HG03457 (cell line): ENCODE data around the gene SH3PXD2B.
"Not testable (repeated sequence)": the region's sequence is repeated elsewhere in the genome, so short reads cannot be mapped to it uniquely, and the experiment has no call there.

Experiments
- ATAC-seq: cut with Tn5 transposase; IDR thresholded peaks from one replicate; pipeline ENCODE4 v1.9.1; 2021; ENCODE audit warnings: moderate number of reproducible peaks; ENCODE audit not compliant: unreplicated experiment

The SH3PXD2B gene

DNA sequence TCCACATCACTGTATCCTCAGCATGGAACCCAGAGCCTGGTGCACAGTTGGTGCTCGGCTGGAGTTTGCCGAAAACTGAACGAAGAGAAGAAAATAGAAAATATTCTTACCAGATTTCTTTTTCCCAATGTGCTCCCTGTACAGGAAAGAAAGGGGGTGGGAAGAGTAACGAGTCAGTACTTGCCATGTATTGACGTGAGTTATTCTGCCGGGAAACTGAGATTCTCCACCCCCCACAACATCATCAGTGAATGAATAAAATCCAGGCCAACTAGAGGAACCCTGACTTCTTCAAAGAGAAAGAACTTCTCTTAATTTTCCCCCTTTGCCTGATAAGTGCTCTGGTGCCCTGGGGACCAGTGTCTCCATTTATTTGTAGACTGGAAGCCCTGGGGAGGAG lies 80.6 kb downstream of the SH3PXD2B start:
- no peak for ATAC-seq

DNA sequence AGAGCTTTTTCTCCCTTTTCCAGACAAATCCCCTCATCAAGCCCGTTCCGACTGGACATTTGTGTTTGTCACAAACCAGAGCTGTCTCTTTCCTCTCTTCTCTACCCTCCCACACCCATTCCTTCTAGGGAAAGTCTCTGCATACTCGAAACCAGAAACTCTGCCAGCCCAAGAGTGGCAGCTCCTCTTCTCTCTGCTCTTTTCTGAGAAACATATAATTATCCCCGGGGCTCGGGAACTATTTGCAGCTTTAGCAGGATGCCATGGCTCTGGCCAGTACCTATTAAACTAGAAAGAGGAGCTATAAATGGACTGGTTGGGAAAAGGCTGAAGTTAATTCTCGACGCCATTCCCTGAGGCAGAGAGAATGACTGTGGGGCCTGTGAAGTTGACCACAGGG lies 82.6 kb downstream of the SH3PXD2B start:
- no peak for ATAC-seq

DNA sequence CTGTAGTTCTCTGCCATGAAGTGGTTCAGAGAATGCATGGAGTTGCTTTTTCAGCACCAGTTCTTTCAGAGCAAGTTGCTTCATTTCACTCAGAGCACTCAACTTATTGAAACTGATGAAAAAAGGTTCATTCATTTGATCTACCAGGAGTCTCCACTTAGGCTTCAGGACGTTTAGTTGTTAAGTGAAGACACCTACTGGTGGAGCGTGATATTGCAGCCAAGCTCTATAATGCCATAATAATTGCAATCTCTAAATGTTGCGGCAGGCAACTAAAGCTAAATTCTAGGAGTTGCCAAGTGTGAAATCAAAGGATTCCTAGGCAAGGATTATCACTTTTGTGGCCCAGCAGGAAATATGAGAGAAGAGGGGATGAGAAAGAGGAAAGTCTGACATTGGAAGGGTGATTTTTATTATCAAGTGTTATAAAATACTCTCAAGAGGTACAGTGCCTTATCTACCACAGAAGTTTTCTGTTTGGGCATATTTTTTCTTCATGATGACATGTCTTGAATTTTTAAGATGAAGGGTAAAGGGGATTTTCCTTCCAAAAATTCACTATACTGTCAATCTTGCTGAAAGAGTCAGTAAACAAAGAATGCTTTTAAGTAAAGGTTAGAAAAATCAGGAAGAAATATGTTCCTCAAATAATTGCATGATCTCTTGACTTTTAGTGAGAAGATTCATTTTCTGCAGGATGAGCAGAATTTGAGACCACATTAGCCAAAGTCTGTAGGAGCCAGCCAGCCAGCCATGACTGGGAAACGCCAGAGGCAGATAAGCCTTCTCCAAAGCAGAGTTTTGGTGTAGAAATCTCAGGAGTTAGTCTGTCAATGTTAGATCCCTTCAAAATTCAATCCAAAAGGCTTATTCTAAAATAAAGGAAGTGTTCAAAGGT lies 83.4 kb downstream of the SH3PXD2B start:
- ATAC-seq = no peak

GRCh38 chr5:172370237-172370640 lies 84.1 kb downstream of the SH3PXD2B start:
- no peak for ATAC-seq

DNA sequence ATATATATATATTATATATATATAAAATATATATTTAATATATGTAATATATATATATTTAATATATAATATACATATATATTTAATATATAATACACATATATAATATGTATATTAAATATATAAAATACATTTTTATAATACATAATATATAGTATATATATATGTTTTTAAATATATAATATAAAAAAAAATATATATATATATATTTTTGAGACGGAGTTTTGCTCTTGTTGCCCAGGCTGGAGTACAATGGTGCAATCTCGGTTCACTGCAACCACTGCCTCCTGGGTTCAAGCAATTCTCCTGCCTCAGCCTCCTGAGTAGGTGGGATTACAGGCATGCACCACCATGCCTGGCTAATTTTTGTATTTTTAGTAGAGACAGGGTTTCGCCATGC lies 85.6 kb downstream of the SH3PXD2B start:
- ATAC-seq = not testable (repeated sequence)

DNA sequence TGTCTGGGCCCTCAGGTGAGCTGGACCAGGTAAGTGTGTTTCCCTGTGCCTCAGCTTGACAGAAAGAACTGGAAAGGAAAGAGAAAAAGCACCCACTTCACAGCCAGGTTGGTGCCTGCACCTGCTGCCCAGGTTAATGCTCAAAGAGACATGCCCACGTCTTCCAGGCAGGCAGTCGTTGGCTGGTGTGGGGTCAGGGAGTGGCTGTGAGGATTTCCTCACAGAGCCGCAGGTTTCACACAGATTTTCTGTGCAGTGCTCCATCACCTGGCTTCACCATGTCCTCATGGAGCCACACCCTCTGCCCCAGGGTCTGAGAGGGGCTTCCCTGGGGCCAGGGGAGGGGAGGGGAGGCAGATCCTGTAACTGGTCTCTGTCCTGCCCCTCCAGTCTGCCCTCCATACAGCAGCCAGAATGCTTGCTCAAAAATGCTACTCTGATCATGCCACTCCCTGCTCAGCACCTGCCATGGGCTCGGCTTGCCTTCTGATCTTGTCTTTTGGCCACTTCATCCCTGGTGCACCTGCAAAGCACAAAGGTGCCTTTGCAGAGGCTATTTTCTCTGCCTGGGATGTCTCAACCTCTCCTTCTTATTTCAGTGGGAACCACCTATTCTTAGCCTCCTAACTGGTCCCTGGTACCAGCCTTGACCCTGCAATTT lies 88.2 kb downstream of the SH3PXD2B start:
- ATAC-seq = no peak

DNA sequence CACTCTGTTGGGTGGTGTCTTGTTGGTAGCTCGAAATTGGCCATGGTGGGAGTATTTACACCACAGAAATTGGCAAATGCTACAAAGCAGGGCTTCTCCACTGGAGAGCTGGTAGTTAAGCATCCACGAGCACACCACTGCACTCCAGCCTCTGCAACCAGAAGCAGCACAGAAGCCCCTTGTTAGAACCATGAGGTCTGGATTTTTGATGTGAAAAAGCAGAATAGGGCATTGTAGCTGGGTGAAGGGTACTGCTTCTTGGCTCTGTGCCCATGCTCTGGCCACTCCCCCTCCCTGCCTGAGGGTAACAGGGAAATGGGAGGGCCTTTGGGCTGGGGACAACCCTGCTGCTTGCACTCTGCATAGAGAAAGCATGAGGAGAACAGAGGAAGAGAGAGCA lies 89.6 kb downstream of the SH3PXD2B start:
- no peak for ATAC-seq

DNA sequence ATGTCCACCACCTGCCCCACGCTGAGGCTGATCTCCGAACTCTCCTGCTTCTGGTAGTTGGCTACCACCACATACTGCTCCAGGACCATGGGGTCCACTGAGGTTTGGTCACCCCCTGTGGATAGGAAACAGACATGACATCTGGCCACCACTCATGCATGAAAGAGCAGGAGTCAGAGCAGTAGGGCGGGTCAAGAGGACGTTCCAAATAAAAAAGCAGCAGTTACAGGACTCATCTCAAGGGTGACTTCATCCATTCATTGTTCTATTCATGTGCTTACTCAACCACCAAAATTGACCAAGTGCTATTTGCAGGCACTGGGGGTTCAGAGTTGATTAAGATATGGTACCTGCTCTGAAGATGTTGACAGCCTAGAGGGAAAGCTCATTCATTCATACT lies 91.6 kb downstream of the SH3PXD2B start:
- no peak for ATAC-seq

- ATAC-seq = no peak
These were observed 92.6 kb downstream of the SH3PXD2B start for GRCh38 chr5:172361566-172362238.

DNA sequence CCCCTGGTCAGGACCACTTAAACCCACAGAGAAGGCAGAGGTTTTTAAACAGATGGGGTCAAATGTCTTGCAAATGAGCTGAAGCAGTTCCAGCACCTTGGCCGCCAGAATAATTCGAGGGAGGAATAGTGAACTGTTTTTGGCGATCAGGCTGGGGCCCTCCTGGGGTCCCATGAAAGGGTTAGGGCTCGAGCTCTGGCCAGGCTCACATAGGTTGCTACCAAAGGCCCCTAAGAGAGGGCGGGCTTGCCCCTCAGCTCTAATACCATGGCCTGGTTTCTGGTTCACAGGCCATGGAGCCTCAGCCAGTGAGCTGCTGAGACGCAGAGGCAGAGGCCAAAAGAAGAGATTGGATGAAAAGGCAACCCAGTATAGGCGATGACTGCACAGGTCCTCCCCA lies 96.0 kb downstream of the SH3PXD2B start:
- no peak for ATAC-seq

- ATAC-seq = no peak
These were observed 97.8 kb downstream of the SH3PXD2B start for GRCh38 chr5:172356527-172356926.

DNA sequence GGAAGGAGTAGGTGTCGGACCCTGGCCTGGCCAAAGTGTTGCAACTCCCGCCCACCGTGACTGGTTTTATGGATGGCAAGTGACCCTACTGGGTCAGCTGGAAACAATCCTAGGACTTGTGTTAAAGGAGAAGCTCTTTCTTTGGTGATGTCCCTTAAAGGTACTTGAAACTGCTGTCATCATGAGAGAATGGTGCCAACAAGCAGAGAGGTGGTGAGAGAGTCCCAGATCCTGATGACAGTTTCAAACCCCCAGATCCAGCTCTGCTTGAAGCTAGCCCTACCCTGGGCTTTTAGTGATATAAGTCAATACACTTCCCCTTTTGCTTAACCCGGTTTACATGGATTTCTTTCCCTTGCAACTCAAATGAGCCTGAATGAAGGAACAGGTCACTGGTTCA lies 98.3 kb downstream of the SH3PXD2B start:
- ATAC-seq = no peak

GRCh38 chr5:172353846-172354245 lies 100.5 kb downstream of the SH3PXD2B start:
- ATAC-seq = no peak

DNA sequence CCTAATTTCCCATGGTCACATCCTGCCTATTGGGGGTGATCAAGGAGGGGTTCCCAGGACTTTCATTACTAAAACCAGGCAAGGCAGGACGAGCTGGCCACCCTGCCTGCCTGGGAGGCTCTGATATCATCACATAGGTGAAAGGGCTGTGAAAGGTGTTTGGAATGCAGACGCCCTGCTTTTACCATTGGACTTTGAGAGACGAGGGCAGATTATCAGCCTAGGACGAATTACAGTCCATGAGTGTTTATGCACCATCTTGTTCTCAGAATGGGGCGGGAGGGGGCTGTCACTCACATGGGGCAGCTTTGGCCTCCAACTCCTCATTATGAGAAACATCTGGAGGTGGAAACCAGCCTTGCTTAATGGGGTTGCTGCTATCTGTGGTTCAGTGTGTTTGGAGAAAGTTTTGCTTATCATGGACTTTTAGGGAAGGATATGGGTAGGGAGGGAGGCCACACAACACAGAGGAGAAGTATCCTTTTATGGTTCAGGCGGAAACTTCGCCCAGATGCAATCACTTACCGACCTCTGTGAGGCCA lies 101.0 kb downstream of the SH3PXD2B start:
- ATAC-seq = no peak

GRCh38 chr5:172352526-172352925 lies 101.8 kb downstream of the SH3PXD2B start:
- not testable (repeated sequence) for ATAC-seq

DNA sequence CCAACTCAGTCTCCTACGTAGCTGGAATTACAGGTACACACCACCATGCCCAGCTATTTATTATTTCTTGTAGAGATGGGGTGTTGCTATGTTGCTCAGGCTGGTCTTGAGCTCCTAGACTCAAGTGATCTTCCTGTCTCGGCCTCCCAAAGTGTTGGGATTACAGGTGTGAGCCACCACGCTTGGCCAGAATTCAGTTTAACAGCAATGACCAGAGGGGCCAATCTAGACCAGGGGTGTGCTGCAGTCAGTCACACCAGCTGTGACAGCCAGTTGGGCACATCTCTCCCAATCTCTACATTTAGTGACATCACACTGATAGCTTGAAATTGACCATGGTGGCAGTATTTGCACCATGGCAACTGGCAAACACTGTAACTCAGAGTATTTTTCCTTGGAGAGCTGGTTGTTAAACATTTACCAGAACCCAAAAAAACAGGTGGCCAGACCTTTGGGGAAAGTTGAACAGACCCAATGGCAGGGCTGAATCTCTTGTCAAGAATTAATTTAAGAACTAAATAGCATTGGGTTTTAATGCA lies 103.0 kb downstream of the SH3PXD2B start:
- ATAC-seq = no peak

DNA sequence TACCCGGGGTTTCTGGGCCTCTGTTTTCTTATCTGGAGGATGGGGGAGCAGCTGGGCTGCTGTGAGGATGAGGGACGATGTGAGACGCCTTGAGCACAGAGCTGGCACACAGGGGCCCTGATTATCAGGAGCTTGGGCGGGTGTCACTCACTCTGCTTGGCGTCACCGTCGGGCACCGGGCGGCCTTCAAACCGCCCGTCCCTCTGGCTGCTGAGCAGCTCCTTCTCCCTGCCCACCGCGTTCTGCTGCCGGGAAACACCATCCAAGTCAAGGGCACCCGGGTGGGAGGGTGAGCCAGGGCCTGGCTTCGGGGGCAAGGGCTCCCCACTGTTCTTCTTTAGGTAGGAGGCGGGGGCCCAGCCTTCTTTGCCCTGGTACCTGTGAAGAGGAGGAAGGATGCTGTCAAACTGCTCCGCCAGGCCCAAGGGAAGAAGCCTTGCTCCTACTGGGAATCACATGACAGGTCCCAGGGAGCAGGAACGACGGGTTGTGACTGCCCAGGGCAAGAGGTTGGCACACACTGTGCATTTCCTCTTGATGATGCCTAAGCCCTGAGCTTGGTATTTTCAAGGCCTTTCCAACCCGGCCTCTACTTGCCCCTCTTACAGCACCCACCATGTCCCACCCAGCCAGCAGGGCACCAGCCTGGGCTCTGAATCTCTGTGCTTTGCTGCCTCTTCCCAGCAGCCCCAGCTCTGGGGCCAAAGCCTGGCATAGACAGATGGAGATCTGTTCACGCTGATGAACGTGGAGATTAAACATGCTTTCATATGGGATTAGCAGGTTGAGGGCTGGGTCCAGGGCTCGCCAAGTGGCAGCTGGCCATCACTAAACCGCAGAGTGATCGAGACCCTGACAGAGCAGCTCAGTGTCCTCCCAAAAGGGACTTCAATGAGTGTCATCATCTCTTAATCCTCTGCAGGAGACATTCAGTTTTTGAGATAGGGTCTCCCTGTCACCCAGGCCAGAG lies 103.8 kb downstream of the SH3PXD2B start:
- ATAC-seq = no peak

DNA sequence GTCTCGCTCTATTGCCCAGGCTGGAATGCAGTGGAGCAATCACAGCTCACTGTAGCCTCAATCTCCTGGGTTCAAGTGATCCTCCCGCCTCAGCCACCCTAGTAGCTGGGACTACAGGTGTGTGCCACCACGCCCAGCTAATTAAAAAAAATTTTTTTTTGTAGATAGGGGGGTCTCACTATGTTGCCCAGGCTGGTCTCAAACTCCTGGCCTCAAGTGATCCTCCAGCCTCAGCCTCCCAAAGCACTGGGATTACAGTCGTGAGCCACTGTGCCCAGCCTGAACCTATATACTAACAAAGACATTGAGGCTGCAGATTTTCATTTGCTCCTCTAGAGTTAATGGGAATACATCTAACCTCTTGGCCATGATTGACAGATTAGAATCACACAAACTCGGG lies 105.6 kb downstream of the SH3PXD2B start:
- ATAC-seq = not testable (repeated sequence)

GRCh38 chr5:172348084-172348483 lies 106.2 kb downstream of the SH3PXD2B start:
- no peak for ATAC-seq

- no peak for ATAC-seq
These were observed 106.8 kb downstream of the SH3PXD2B start for GRCh38 chr5:172347496-172348052.
